Measurements from ENCODE around the gene TNFAIP3.

- TF ChIP-seq EZH2 (IDR thresholded peaks at IDR 0.05; ENCODE audit: borderline replicate concordance, low read depth, low read length, severe bottlenecking), result no peak
- no peak for TF ChIP-seq CTCF (IDR thresholded peaks at IDR 0.05; ENCODE audit: extremely low read depth in 1 of 2, insufficient read depth in 1 of 2, low read depth in 1 of 2, low read length in 2 of 2)
- no peak for TF ChIP-seq POLR2A (IDR thresholded peaks at IDR 0.05; ENCODE audit: low read depth, low read length)
- TF ChIP-seq, protein P1, sequence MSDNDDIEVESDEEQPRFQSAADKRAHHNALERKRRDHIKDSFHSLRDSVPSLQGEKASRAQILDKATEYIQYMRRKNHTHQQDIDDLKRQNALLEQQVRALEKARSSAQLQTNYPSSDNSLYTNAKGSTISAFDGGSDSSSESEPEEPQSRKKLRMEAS (IDR thresholded peaks at IDR 0.05; ENCODE audit: insufficient read depth, insufficient read length), result no peak
- TF ChIP-seq POLR2AphosphoS5 (IDR thresholded peaks at IDR 0.05; ENCODE audit: insufficient read depth, low read depth, low read length), result no peak
- peak; percentile 80 for TF ChIP-seq FOS (IDR thresholded peaks at IDR 0.05; ENCODE audit: borderline replicate concordance, insufficient read depth, low read length)
- TF ChIP-seq JUN (IDR thresholded peaks at IDR 0.05; ENCODE audit: borderline replicate concordance, insufficient read depth, insufficient read length, low read depth), result no peak
- TF ChIP-seq GATA2 (IDR thresholded peaks at IDR 0.05; ENCODE audit: insufficient read depth, insufficient read length, low read depth, low read length), result no peak
Measured at GRCh38 chr6:137904822-137905617, 38.0 kb downstream of the TNFAIP3 start.
